NCI-H1694 (cell line): Measurements from ENCODE around the gene NUB1.

ENCODE experiments used
- DNase-seq: peaks from one replicate; lab custom pipeline; 2025; lab: John Stamatoyannopoulos, UW

The NUB1 gene

DNA sequence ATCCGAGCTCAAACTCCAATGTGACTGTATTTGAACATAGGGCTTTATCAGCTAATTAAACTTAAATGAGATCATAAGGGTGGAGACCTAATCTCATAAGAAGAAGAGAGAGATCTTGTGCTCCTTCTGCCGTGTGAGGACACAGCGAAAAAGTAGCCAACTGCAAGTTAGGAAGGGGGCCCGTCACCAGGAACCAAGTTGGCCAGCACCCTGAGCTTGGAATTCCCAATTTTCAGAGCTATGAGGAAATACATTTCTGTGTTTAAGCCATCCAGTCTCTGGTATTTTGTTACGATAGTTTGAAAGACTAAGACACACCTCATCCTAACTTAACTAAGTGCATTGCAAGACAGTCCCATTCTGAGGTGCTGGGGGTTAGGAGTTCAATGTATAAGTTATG is 82.3 kb downstream of the NUB1 start:
- DNase-seq = no peak

DNA sequence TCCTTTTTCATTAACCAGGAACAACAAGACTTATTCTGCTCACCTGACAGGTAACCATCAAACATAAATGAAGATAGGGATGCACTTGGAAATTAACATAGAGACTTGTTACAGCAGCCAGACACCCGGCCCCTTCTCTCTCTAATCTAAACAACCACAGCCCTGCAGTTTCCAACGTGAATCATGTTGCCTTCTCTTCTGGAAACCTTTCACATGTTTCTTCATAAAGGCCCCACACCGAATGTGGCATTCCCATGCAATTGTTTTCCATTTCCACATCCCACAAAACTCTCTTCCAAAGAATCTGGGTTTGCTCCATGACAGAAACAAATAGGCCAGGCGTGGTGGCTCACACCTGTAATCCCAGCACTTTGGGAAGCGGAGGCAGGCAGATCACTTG is 83.2 kb downstream of the NUB1 start:
- no peak for DNase-seq

GRCh38 chr7:151425670-151426440 is 84.2 kb downstream of the NUB1 start:
- DNase-seq = no peak

GRCh38 chr7:151426441-151426903 is 84.9 kb downstream of the NUB1 start:
- DNase-seq = no peak

DNA sequence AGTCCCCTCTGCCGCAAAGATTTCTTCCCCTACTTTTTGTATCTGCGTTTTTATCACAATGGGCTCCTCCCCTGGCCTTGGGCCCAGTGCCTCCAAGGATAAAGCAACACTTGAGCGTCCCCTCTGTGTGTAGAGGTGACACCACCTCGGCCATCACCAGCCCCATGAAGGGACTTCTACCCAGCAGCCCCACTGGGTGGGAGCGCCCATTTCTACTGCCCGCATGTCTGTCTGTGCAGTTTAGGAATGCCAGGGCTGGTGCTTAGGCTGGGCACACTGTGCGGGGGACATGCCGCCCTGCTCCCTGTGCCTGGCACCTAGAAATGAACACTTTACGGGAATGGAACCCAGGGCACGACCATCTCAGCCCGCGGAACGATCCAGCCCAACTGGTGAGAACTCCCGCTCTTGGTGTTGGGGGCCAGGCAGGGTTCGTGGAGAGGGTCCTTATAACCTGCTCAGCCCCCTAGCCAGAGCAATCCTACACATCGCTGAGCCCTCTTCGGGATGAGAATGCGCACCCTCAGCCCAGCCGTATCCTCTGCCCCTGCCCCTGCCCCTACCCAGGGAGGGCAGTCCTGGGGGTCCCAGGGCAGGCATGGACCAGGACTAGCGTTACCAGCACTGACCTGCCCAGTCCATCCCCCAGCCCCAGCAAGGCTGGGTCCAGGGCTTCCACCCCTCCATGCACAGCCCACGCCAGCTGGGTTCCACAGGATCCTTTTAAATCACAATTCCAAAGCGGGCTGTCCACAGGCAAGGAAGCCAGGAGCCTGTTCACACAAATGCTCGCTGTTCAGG is 85.5 kb downstream of the NUB1 start:
- DNase-seq = no peak

GRCh38 chr7:151427705-151428377 is 86.2 kb downstream of the NUB1 start:
- peak; percentile 30 for DNase-seq
